HepG2 (cell line): ENCODE results near the gene ADAMTS18. TPM values are rescaled to one million over a fixed set of nuclear protein-coding genes. Genes with fewer than 3 reads are reported as not detected.

Experiments
- ATAC-seq: fragments of 200-7000 bp; cut with Tn5 transposase; 3 replicates; pipeline ENCODE4 v1.9.1; 2020; ENCODE audit warnings: mild to moderate bottlenecking, moderate library complexity
- BruUV-seq: library from RNA; stranded (reverse); fragments of 400-500 nt; replicated peaks from 2 replicates; lab custom pipeline; 2021; lab: Mats Ljungman, UMichigan
- CTCF ChIA-PET: fragments of 300-600 bp; formaldehyde crosslinking; extraction: SDS; loops from one replicate; lab custom pipeline; 2021; ENCODE audit warnings: low total read pairs, inconsistent platforms, low intra/inter-chr PET ratio; lab: Yijun Ruan, JAX
- POLR2A ChIA-PET: fragments of 350-600 bp; sonication (Branson Sonifier 250); formaldehyde crosslinking; loops from one replicate; lab custom pipeline; 2020; ENCODE audit warnings: antibody characterized with exemption, inconsistent platforms; lab: Yijun Ruan, JAX
- DNase-seq: peaks from one replicate; pipeline ENCODE4 v3.0.0-alpha.2; 2015; ENCODE audit warnings: low spot score
- FAIRE-seq: peaks from 3 replicates; lab custom pipeline; 2011; peaks lifted over from hg19 to GRCh38; lab: Jason Lieb, UNC
- H2AFZ ChIP-seq: one replicate; pipeline ENCODE4 v1.6.1; 2011; ENCODE audit warnings: low read length, inconsistent platforms
- H3K27ac ChIP-seq: fragments of 300-600 bp; 3 replicates; pipeline ENCODE4 v1.8.0; 2011; ENCODE audit warnings: mixed run types, mild to moderate bottlenecking, mixed read lengths, low read length, inconsistent platforms; ENCODE audit not compliant: insufficient read depth; ENCODE audit errors: extremely low read length
- H3K27me3 ChIP-seq, 2 experiments: fragments of 200-600 bp in 1 of 2; 2 replicates in 1 of 2; 3 replicates in 1 of 2; pipeline versions ENCODE4 v1.6.0 to v1.8.0; 2011; ENCODE audit warnings: low read length in 2 of 2, mild to moderate bottlenecking in 2 of 2, moderate library complexity in 2 of 2, inconsistent platforms in 1 of 2; ENCODE audit not compliant: insufficient read depth in 2 of 2, control insufficient read depth in 1 of 2
- H3K36me3 ChIP-seq, 2 experiments: fragments of 200-600 bp in 1 of 2; replicated peaks in 1 of 2; 2 replicates in 1 of 2; 3 replicates in 1 of 2; pipeline versions ENCODE4 v1.5.1 to v1.8.0; 2011; ENCODE audit warnings: low read length in 2 of 2, inconsistent platforms in 1 of 2; ENCODE audit not compliant: insufficient read depth in 2 of 2, control insufficient read depth in 1 of 2
- H3K4me1 ChIP-seq: 2 replicates; pipeline ENCODE4 v1.5.1; 2012; ENCODE audit warnings: low read length, inconsistent platforms; ENCODE audit not compliant: insufficient read depth
- H3K4me2 ChIP-seq: 2 replicates; pipeline ENCODE4 v1.6.0; 2011; ENCODE audit warnings: low read depth, low read length, inconsistent platforms
- H3K4me3 ChIP-seq, 3 experiments: fragments of 200-600 bp in 1 of 3; sonication (generic), shearing (Covaris generic) in 1 of 3; replicated peaks in 1 of 3; 2 replicates each; pipeline ENCODE4 v1.5.1; 2011 to 2016; ENCODE audit warnings: low read length in 3 of 3, inconsistent platforms in 2 of 3, low read depth in 2 of 3, mild to moderate bottlenecking in 2 of 3, control low read depth in 1 of 3, mixed read lengths in 1 of 3; ENCODE audit not compliant: insufficient read depth in 1 of 3
- H3K79me2 ChIP-seq: one replicate; pipeline ENCODE4 v1.6.1; 2011; ENCODE audit warnings: low read length, inconsistent platforms; ENCODE audit not compliant: insufficient read depth
- H3K9ac ChIP-seq: 2 replicates; pipeline ENCODE4 v1.6.0; 2011; ENCODE audit warnings: mild to moderate bottlenecking, low read depth, low read length, inconsistent platforms; ENCODE audit not compliant: insufficient read depth
- H3K9me3 ChIP-seq: 2 replicates; pipeline ENCODE4 v1.5.1; 2012; ENCODE audit warnings: mild to moderate bottlenecking, low read length
- H4K20me1 ChIP-seq: 2 replicates; pipeline ENCODE4 v1.6.0; 2011; ENCODE audit warnings: inconsistent platforms, mild to moderate bottlenecking, low read length, moderate library complexity; ENCODE audit not compliant: insufficient read depth
- NONO ChIP-seq, 2 experiments: fragments of 450-650 bp in 1 of 2; sonication (generic) in 1 of 2; formaldehyde crosslinking in 1 of 2; IDR thresholded peaks in 1 of 2; conservative IDR thresholded peaks in 1 of 2; 2 replicates each; pipeline versions ENCODE4 v1.6.1 to v1.8.0; 2017 to 2022; ENCODE audit warnings: mild to moderate bottlenecking in 1 of 2, missing genetic modification reagents in 1 of 2, moderate library complexity in 1 of 2
- RARA ChIP-seq: IDR thresholded peaks from 2 replicates; pipeline ENCODE4 v1.6.1; 2016; ENCODE audit warnings: missing genetic modification reagents, missing compliant biosample characterization
- RBM22 ChIP-seq: fragments of 200-400 bp; formaldehyde crosslinking; optimal IDR thresholded peaks from 2 replicates; pipeline ENCODE3; 2017; ENCODE audit warnings: mild to moderate bottlenecking, low read length, moderate library complexity
- ZFY ChIP-seq: sonication (generic); formaldehyde crosslinking; IDR thresholded peaks from 2 replicates; pipeline ENCODE4 v1.4.0; 2020; ENCODE audit warnings: missing genetic modification reagents
- ZFYVE20 ChIP-seq: sonication (generic); formaldehyde crosslinking; IDR thresholded peaks from 2 replicates; pipeline ENCODE4 v1.8.0; 2023; ENCODE audit warnings: low read depth, mild to moderate bottlenecking, moderate library complexity, missing genetic modification reagents, borderline replicate concordance
- ZNF354B ChIP-seq: sonication (generic); formaldehyde crosslinking; IDR thresholded peaks from 2 replicates; pipeline ENCODE4 v1.8.0; 2022; ENCODE audit warnings: mild to moderate bottlenecking, missing genetic modification reagents
- ZNF614 ChIP-seq: IDR thresholded peaks from 2 replicates; pipeline ENCODE4 v1.6.1; 2018; ENCODE audit warnings: missing biosample characterization, missing genetic modification reagents, inconsistent platforms, borderline replicate concordance
- ZNF850 ChIP-seq: sonication (generic); formaldehyde crosslinking; conservative IDR thresholded peaks from 2 replicates; pipeline ENCODE4 v1.9.0; 2021; ENCODE audit warnings: mild to moderate bottlenecking, missing genetic modification reagents
- WGBS: methylation state at CpG from one replicate; pipeline ENCODE4 v1.1.6; 2017; ENCODE audit warnings: low lambda C conversion rate; 5-methylcytosine and 5-hydroxymethylcytosine counted together
- in situ Hi-C: cut with HindIII; loops from 2 replicates; pipeline ENCODE4 v1.10.0; 2017; ENCODE audit warnings: low pct_unique_long_range_greater_than_20kb; ENCODE audit not compliant: extremely low pct_ligation_motif_present
- intact Hi-C: fragments of 100-400 bp; cut with micrococcal nuclease; formaldehyde crosslinking; loops from one replicate; pipeline ENCODE4 v1.10.0; 2022; ENCODE audit not compliant: unreplicated experiment
- polyA plus RNA-seq, 8 experiments: library from polyadenylated mRNA; depleted of rRNA in 3 of 8; stranded (reverse) in 7 of 8; unstranded in 1 of 8; fragments of >200 nt; fragmentation: Illumina TruSeq in 4 of 8; extraction: Trizol in 4 of 8; gene quantifications; 2 replicates each; pipeline versions ENCODE4 v1.2.1 to v1.2.3, GENCODE V29; 2011 to 2016; ENCODE audit warnings: low read depth in 4 of 8, missing spikeins in 1 of 8, mixed read lengths in 1 of 8; ENCODE audit not compliant: insufficient read depth in 1 of 8
- total RNA-seq, 5 experiments: library from RNA; depleted of rRNA; stranded (reverse); fragments of >200 nt; fragmentation: Illumina TruSeq; extraction: Trizol; gene quantifications; 2 replicates each; pipeline ENCODE4 v1.2.3, GENCODE V29; 2016; ENCODE audit warnings: low read depth in 1 of 5
- TF ChIP-seq, protein P1 (sequence below): sonication (generic); formaldehyde crosslinking; IDR thresholded peaks from 2 replicates; pipeline ENCODE4 v1.8.1; 2022; ENCODE audit warnings: mild to moderate bottlenecking, missing genetic modification reagents
- TF ChIP-seq, protein P2 (sequence below): sonication (generic); formaldehyde crosslinking; IDR thresholded peaks from 2 replicates; pipeline ENCODE4 v1.4.0; 2020; ENCODE audit warnings: mild to moderate bottlenecking, missing genetic modification reagents
- TF ChIP-seq, protein P3 (sequence below): sonication (generic); formaldehyde crosslinking; IDR thresholded peaks from 2 replicates; pipeline ENCODE4 v1.4.0; 2020; ENCODE audit warnings: mild to moderate bottlenecking, missing genetic modification reagents, borderline replicate concordance
- TF ChIP-seq, protein P4 (sequence below): sonication (generic); formaldehyde crosslinking; IDR thresholded peaks from 2 replicates; pipeline ENCODE4 v1.4.0; 2020; ENCODE audit warnings: missing genetic modification reagents
- TF ChIP-seq, protein P5 (sequence below): sonication (generic); formaldehyde crosslinking; IDR thresholded peaks from 2 replicates; pipeline ENCODE4 v1.8.1; 2023; ENCODE audit warnings: missing genetic modification reagents, mild to moderate bottlenecking, borderline replicate concordance

The ADAMTS18 gene
- total and polyA plus RNA-seq, 2 of the 13 experiments (the other 11 are each of a cell fraction or from before 2014, with no cell fraction given) = 0.01 TPM; not detected in 1

DNA sequence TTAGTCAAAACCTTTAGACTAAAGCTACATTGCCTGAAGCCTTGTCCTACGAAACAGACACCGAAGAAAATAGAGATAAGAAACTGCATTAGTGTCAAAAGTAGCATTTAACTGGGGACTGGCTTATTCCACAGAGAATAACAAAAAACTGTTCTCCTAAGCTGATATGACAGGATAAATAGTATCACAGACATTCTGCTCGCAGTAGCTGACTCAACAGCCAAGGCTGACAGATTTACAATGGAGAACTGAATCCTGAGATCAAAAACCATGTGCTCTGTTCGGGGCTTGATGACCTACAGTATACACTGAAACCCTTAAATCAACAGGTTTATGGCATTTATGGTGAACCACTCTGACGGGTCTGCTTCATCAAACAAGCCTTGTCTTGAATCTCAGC, 25.5 kb downstream of the ADAMTS18 start:
- ATAC-seq (no peak), DNase-seq (no peak), FAIRE-seq (no peak)
- intact Hi-C loops = no loop called here
- POLR2A ChIA-PET = no interaction called here
- Histone ChIP-seq H4K20me1 (no peaks in the 10 kb centered on the region), H2AFZ (no peak overlapping the region), H3K4me2 (no peak overlapping the region), H3K27me3 (no peaks in the 10 kb centered on the region), H3K79me2 (no peaks in the 10 kb centered on the region), H3K4me1 (no peaks in the 10 kb centered on the region), H3K4me3 (no peak overlapping the region), H3K9me3 (0 out of 2 replicates have a peak, but pooled peaks cover 4% of the 10 kb centered on the region), H3K9ac (no peak overlapping the region), H3K36me3 (no peaks in the 10 kb centered on the region), H3K27ac (no peak overlapping the region)
- no TSS peak for BruUV-seq
- in situ Hi-C loops = no loop called here
- 4% methylated on average over 5 of the region's 5 CpGs for WGBS
- CTCF ChIA-PET = no interaction called here
- no peak for TF ChIP-seq ZFYVE20 (CRISPR knock-in tag)
- TF ChIP-seq ZFY (CRISPR knock-in tag) = no peak
- TF ChIP-seq, protein P1, sequence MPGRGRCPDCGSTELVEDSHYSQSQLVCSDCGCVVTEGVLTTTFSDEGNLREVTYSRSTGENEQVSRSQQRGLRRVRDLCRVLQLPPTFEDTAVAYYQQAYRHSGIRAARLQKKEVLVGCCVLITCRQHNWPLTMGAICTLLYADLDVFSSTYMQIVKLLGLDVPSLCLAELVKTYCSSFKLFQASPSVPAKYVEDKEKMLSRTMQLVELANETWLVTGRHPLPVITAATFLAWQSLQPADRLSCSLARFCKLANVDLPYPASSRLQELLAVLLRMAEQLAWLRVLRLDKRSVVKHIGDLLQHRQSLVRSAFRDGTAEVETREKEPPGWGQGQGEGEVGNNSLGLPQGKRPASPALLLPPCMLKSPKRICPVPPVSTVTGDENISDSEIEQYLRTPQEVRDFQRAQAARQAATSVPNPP (CRISPR knock-in tag) = no peak
- TF ChIP-seq RARA (CRISPR knock-in tag) = no peak
- TF ChIP-seq RBM22 = no peak
- TF ChIP-seq, protein P2, sequence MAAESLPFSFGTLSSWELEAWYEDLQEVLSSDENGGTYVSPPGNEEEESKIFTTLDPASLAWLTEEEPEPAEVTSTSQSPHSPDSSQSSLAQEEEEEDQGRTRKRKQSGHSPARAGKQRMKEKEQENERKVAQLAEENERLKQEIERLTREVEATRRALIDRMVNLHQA (CRISPR knock-in tag) = no peak
- TF ChIP-seq, protein P3, sequence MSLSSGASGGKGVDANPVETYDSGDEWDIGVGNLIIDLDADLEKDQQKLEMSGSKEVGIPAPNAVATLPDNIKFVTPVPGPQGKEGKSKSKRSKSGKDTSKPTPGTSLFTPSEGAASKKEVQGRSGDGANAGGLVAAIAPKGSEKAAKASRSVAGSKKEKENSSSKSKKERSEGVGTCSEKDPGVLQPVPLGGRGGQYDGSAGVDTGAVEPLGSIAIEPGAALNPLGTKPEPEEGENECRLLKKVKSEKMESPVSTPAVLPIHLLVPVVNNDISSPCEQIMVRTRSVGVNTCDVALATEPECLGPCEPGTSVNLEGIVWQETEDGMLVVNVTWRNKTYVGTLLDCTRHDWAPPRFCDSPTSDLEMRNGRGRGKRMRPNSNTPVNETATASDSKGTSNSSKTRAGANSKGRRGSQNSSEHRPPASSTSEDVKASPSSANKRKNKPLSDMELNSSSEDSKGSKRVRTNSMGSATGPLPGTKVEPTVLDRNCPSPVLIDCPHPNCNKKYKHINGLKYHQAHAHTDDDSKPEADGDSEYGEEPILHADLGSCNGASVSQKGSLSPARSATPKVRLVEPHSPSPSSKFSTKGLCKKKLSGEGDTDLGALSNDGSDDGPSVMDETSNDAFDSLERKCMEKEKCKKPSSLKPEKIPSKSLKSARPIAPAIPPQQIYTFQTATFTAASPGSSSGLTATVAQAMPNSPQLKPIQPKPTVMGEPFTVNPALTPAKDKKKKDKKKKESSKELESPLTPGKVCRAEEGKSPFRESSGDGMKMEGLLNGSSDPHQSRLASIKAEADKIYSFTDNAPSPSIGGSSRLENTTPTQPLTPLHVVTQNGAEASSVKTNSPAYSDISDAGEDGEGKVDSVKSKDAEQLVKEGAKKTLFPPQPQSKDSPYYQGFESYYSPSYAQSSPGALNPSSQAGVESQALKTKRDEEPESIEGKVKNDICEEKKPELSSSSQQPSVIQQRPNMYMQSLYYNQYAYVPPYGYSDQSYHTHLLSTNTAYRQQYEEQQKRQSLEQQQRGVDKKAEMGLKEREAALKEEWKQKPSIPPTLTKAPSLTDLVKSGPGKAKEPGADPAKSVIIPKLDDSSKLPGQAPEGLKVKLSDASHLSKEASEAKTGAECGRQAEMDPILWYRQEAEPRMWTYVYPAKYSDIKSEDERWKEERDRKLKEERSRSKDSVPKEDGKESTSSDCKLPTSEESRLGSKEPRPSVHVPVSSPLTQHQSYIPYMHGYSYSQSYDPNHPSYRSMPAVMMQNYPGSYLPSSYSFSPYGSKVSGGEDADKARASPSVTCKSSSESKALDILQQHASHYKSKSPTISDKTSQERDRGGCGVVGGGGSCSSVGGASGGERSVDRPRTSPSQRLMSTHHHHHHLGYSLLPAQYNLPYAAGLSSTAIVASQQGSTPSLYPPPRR = no peak
- TF ChIP-seq ZNF354B (CRISPR knock-in tag) = no peak
- TF ChIP-seq, protein P4, sequence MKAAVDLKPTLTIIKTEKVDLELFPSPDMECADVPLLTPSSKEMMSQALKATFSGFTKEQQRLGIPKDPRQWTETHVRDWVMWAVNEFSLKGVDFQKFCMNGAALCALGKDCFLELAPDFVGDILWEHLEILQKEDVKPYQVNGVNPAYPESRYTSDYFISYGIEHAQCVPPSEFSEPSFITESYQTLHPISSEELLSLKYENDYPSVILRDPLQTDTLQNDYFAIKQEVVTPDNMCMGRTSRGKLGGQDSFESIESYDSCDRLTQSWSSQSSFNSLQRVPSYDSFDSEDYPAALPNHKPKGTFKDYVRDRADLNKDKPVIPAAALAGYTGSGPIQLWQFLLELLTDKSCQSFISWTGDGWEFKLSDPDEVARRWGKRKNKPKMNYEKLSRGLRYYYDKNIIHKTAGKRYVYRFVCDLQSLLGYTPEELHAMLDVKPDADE (CRISPR knock-in tag) = no peak
- TF ChIP-seq NONO (IDR thresholded peaks at IDR 0.05) = no peak
- TF ChIP-seq NONO (CRISPR knock-in tag; conservative IDR thresholded peaks at IDR 0.05) = no peak
- TF ChIP-seq ZNF614 = no peak
- TF ChIP-seq, protein P5, sequence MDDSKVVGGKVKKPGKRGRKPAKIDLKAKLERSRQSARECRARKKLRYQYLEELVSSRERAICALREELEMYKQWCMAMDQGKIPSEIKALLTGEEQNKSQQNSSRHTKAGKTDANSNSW (CRISPR knock-in tag) = no peak
- no peak for TF ChIP-seq ZNF850 (CRISPR knock-in tag)
